Chondrocyte (in vitro differentiated cells): ENCODE data around the gene KRT20. TPM values are rescaled to one million over a fixed set of nuclear protein-coding genes. Genes with fewer than 3 reads are reported as not detected.

ENCODE experiments used
- DNase-seq: peaks from one replicate; pipeline ENCODE4 v3.0.0; 2021; ENCODE audit warnings: mixed read lengths, low spot score
- H3K27ac Mint-ChIP-seq: one replicate; pipeline ENCODE4 v1.8.0; 2021; ENCODE audit warnings: mild to moderate bottlenecking, moderate library complexity, mixed read lengths; ENCODE audit not compliant: unreplicated experiment
- H3K27me3 Mint-ChIP-seq: 2 replicates; pipeline ENCODE4 v1.8.0; 2021; ENCODE audit warnings: low read depth, mixed read lengths
- H3K36me3 Mint-ChIP-seq: 2 replicates; pipeline ENCODE4 v1.8.0; 2021; ENCODE audit warnings: low read depth, mixed read lengths
- H3K4me1 Mint-ChIP-seq: 2 replicates; pipeline ENCODE4 v1.8.0; 2021; ENCODE audit warnings: low read depth, mild to moderate bottlenecking, mixed read lengths
- H3K4me3 Mint-ChIP-seq: one replicate; pipeline ENCODE4 v1.8.0; 2021; ENCODE audit warnings: mild to moderate bottlenecking, moderate library complexity, mixed read lengths; ENCODE audit not compliant: unreplicated experiment
- H3K9me3 Mint-ChIP-seq: 2 replicates; pipeline ENCODE4 v1.8.0; 2021; ENCODE audit warnings: low read depth, mixed read lengths
- CTCF ChIP-seq: fragments of 200-600 bp; sonication (generic); IDR thresholded peaks from 2 replicates; pipeline ENCODE4 v1.5.0; 2021; ENCODE audit warnings: antibody characterized with exemption, mild to moderate bottlenecking, moderate library complexity
- total RNA-seq: library from RNA; stranded (reverse); gene quantifications from 3 replicates; pipeline ENCODE4 v1.2.1, GENCODE V29; 2021

KRT20 gene
- total RNA-seq, 1 donor from 2014 or later: not detected

- H3K27ac Mint-ChIP-seq: no peak overlapping the region
- TF ChIP-seq CTCF: no peak
- no peak overlapping the region for H3K4me3 Mint-ChIP-seq
Observed at GRCh38 chr17:40900809-40901356, 15.8 kb upstream of the KRT20 start.

GRCh38 chr17:40896916-40897455, 11.9 kb upstream of the KRT20 start:
- Mint-ChIP-seq H3K4me1 (peaks cover 3% of the 10 kb centered on the region), H3K27me3 (peaks cover 30% of the 10 kb centered on the region), H3K9me3 (no peaks in the 10 kb centered on the region), H3K27ac (no peak overlapping the region), H3K4me3 (no peak overlapping the region), H3K36me3 (peaks cover 3% of the 10 kb centered on the region)
- TF ChIP-seq CTCF: no peak
- DNase-seq: no peak

More at GRCh38 chr17:40900809-40901356, 15.8 kb upstream of the KRT20 start:
- Mint-ChIP-seq H3K4me1 (peaks cover 21% of the 10 kb centered on the region), H3K36me3 (no peaks in the 10 kb centered on the region), H3K27me3 (peaks cover 6% of the 10 kb centered on the region), H3K9me3 (no peaks in the 10 kb centered on the region)
- DNase-seq: no peak

DNA sequence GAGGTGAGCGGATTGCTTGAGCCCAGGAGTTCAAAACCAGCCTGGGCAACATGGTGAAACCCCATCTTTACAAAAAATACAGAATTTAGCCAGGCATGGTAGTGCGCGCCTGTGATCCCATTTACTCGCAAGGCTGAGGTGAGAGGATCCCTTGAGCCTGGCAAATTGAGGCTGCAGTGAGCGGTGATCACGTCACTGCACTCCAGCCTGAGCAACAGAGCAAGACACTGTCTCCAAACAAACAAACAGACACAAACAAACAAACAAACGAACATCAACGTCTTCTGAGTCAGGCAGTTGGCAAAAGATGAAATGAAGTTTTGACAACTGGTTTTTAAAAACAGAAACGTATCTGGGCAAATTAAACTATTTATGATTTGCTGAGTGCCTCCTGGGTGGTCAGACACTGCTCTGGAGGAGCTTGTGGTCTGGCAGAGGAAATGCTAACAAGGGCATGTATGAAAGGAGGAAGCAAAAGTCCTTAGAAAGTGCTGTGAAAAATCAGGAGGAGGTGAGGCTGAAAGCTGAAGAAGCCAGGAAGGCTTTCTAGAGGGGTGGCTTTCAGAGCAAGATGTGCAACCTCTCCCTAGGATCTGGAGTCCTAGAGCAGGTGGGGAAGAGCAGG, 10.2 kb upstream of the KRT20 start:
- Mint-ChIP-seq H3K27ac (no peak overlapping the region), H3K9me3 (no peaks in the 10 kb centered on the region), H3K4me1 (no peaks in the 10 kb centered on the region), H3K4me3 (no peak overlapping the region), H3K27me3 (peaks cover 37% of the 10 kb centered on the region), H3K36me3 (peaks cover 3% of the 10 kb centered on the region)
- no peak for TF ChIP-seq CTCF
- DNase-seq: no peak

DNA sequence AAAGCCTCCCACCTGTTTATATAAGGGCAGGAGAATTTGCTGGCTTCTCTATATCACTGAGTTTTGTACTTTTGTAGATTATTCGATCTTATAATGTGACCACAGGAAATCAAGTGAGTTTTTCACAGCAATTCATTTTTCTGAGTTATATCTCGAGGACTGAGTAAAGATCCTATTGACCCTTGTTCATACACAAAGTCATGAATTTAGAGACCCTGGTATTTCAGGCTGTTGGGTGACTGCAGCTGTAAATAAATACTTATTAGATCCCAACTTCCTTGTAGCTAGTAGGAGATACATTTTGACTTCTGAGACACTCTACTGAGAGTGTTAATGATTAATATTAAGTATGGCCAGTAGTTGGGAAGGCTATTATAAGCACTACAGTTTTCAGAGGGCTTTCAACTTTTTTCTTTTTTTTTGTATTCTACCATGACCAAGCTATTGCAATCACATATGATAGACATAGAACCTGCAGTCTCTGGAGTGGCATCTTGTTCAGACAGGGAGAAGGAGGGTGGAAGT, 3.2 kb upstream of the KRT20 start:
- no peak for DNase-seq
- H3K36me3 Mint-ChIP-seq: peaks cover 3% of the 10 kb centered on the region
- no peak overlapping the region for H3K4me3 Mint-ChIP-seq
- no peak overlapping the region for H3K27ac Mint-ChIP-seq
- TF ChIP-seq CTCF: no peak
- peaks cover 4% of the 10 kb centered on the region for H3K4me1 Mint-ChIP-seq
- H3K9me3 Mint-ChIP-seq: no peaks in the 10 kb centered on the region
- peaks cover 65% of the 10 kb centered on the region for H3K27me3 Mint-ChIP-seq

DNA sequence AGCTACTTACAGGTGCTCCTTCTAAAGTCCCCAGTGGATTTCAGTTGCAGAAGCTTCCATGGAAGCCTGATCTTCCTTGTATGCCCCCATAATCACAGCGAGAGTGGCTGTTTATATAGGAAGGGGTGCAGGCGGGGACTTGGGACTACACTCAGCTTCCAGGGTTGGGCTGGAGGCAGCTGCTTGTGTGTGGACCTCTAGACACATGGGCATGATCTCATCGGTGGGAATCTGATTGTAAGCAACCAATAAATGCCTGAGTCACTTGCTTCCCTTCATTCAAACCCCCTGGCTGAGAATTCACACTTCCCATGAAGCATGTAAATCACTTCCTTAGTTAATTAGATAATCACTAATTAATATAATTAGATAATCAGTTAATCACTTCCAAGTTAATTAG, 1.0 kb upstream of the KRT20 start:
- no peak for DNase-seq
- Mint-ChIP-seq H3K36me3 (no peaks in the 10 kb centered on the region), H3K9me3 (no peaks in the 10 kb centered on the region), H3K27me3 (peaks cover 62% of the 10 kb centered on the region), H3K4me1 (peaks cover 4% of the 10 kb centered on the region), H3K4me3 (no peak overlapping the region), H3K27ac (no peak overlapping the region)
- TF ChIP-seq CTCF: no peak
